GM13976 (cell line): ENCODE results near the gene PROK1.

Source experiments
- DNase-seq: peaks from one replicate; pipeline ENCODE4 v3.0.0; 2012; ENCODE audit warnings: low spot score
- in situ Hi-C: fragments of 300-500 bp; cut with MboI; formaldehyde crosslinking; loops from one replicate; pipeline ENCODE4 v1.12.0; 2022; ENCODE audit warnings: low sequenced_read_pairs, mixed read lengths, inconsistent platforms; ENCODE audit not compliant: unreplicated experiment
- TF ChIP-seq, protein P1 (sequence below): IDR thresholded peaks from 2 replicates; pipeline ENCODE4 v1.5.1; 2012; ENCODE audit warnings: borderline replicate concordance, mild to moderate bottlenecking; ENCODE audit not compliant: insufficient read depth; ENCODE audit errors: extremely low read depth, missing control alignments, control extremely low read depth

The PROK1 gene

DNA sequence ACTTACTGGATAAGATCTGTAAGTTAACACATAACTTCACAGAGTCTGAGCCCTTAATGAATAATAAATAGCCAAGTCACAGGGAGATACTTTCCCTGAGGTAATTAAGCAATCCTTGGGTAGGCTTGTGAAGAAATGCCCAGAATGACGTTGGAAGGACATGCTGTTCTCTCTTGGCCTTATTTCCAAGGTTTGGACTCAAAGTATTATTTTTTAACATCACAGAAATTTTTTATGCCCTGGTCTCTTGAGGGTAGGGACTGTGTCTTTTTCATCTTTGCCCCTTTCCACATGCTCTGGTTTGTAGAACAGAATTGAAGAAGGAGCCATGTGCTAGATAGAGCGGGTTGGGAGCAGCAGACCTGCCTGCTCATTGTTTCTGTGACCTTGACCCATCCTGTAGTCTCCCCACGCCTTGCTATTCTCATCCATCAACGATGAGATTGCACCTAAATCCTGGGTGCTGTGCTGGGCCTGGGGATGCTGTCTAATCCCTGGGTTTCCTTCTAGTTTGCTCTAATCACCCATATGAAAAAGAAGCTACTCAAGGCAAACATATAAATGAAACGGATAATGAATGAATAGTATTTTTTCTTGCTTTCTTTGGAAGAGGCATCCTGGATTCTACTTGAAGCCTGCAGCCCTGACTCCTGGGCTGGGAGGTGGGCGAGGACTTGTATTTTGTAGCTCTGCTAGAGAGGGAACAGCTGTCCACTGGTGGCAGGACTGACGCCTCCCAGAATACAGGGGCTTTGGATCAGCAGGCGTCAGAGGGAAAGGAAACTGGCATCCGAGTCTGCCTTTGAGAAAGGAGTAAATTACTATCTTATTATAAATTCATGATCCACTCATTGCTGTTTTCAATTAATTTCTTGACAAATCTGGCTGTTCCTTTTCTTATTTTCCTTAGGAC is 26.0 kb upstream of the PROK1 start:
- TF ChIP-seq, protein P1, sequence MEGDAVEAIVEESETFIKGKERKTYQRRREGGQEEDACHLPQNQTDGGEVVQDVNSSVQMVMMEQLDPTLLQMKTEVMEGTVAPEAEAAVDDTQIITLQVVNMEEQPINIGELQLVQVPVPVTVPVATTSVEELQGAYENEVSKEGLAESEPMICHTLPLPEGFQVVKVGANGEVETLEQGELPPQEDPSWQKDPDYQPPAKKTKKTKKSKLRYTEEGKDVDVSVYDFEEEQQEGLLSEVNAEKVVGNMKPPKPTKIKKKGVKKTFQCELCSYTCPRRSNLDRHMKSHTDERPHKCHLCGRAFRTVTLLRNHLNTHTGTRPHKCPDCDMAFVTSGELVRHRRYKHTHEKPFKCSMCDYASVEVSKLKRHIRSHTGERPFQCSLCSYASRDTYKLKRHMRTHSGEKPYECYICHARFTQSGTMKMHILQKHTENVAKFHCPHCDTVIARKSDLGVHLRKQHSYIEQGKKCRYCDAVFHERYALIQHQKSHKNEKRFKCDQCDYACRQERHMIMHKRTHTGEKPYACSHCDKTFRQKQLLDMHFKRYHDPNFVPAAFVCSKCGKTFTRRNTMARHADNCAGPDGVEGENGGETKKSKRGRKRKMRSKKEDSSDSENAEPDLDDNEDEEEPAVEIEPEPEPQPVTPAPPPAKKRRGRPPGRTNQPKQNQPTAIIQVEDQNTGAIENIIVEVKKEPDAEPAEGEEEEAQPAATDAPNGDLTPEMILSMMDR, result no peak
- DNase-seq, result no peak
- in situ Hi-C loops, result no loop called here

DNA sequence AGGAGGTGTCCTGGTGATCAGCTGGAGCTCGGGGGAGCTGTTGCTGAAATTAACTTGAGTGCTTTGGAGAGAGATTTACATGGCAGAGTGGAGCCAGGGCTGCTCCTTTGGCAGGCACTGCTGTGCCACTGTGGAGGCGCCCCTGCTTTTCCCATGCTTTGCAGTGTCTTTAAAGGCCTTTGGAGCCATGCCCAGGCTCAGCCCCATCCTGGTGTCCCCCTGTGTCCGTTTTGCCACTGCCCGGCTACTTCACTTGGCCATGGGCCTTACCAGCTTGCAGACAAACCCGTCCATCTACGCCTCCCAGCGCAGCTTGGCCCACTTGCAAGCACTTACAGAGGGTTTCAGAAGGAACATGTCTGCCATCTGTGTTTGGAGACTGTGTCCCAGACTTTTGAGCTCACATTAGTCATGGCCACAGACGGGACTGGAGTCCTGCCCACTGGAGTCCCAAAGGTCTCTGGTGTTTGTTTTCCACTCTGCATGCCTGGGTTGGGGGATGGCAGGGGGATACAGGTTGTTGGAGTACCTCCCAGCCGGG is 25.3 kb upstream of the PROK1 start:
- DNase-seq, result no peak
- TF ChIP-seq, protein P1, result no peak
- in situ Hi-C loops, result no loop called here

DNA sequence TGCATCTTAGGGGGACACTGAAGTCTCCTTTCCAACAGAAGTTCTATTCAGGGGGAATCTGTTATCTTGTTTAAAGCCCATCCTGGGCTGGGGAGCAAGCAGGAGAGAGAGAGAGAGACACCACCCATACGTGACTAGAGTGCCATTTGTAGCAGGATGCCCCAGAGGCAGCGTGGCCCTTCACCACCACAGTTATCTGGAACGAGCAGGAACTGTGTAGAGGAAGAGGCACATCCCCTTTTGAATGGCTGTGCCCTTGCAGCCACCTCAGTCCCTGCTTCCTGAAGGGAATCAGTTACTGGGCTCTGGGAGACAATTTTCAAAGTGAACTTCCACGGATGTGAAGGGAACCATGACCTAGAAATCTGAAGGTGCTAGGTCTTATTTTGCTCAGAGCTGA is 24.1 kb upstream of the PROK1 start:
- TF ChIP-seq, protein P1, result no peak
- in situ Hi-C loops, result no loop called here
- no peak for DNase-seq

DNA sequence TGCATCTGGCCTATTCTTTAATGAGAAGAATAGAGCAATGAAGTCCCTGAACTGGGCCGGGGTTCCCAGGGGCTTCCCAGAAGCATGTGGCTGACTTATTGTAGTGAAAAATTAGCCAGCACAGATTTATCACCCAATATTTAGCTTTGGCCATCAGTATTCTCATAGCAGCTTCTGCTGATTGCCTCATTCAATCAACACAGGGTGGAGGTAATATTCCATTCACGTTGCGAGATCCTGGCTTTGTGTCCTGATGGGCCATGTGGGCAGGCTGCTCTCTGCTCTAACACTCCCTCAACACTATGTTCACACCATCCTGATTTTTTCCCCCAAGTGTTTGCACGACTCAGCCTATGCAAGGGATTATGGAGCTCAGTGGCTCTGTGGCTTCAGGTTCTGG is 22.0 kb upstream of the PROK1 start:
- TF ChIP-seq, protein P1, result no peak
- in situ Hi-C loops, result no loop called here
- DNase-seq, result no peak

DNA sequence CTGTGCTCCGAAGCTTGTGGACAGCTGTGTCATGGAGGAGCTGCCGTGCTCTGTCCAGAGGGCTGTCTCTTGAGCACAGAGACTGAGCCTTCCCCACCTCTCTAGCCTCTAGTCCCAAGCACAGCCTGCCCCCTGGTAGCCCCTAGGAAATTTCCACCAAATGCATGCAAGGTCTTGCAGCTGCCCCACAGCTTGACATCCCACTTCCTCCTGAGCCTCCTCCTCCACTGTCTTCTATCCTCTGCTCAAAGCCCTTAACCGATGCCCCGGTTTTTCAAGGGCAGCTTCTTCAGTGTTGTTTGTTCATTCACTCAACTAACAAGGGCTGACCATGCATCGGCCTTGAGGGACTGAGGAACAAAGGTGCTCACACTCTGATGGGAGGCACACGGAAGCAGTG is 20.6 kb upstream of the PROK1 start:
- TF ChIP-seq, protein P1, result no peak
- no peak for DNase-seq
- in situ Hi-C loops, result no loop called here

DNA sequence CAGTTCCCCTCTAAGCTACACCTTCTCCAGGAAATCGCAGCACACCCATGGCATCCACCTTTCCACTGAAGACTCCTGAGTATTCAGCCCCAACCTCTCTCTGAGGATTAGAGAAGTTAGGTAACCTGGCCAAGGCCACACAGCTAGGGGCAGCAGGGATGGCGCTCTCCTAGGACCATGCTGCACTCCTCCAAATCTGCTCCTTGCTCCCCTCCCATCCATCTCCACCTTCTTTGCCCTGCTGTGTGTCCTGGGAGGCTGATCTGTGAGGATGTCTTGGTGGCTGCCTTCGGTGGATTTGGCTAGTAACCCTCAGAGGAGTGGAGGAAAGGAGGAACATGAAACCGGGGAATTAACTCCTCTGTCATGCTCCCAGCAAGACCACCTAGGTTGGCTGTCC is 20.0 kb upstream of the PROK1 start:
- TF ChIP-seq, protein P1, result no peak
- in situ Hi-C loops, result no loop called here
- no peak for DNase-seq

DNA sequence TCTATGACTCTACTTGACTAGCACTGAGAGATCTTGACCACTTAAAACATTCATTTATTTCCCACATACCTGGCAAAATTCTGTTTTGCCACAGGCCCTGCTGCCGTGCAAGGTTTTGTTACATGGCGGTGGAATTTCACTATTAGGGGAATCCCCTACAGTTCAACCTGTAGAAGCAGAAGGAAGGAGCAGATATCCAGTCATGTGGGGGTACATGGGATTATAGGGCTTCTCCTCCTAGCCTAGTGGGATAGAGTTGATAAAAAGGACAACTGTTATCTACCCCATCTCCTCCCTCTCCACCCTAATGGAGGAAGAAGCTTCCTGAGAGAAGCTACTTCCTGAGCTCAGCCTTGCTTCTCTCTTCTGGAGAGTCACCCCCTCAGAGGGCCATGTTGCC is 17.7 kb upstream of the PROK1 start:
- in situ Hi-C loops, result no loop called here
- DNase-seq, result no peak
- TF ChIP-seq, protein P1, result no peak
